Stimulated activated CD8-positive, alpha-beta memory T cell treated with anti-CD3 and anti-CD28 coated beads, Interleukin-15, amount 100 ng/mL, for 4 hours (primary cell): ENCODE data around the gene OVOL1.

Source experiments
- DNase-seq, 2 donors: peaks; one replicate each; pipeline ENCODE4 v3.0.0-alpha.2; 2020; ENCODE audit warnings: low read depth in 2 of 2

The OVOL1 gene

GRCh38 chr11:65791719-65792213, 4.9 kb downstream of the OVOL1 start:
- DNase-seq, result peak in 1 of 2 donors; percentile 24

DNA sequence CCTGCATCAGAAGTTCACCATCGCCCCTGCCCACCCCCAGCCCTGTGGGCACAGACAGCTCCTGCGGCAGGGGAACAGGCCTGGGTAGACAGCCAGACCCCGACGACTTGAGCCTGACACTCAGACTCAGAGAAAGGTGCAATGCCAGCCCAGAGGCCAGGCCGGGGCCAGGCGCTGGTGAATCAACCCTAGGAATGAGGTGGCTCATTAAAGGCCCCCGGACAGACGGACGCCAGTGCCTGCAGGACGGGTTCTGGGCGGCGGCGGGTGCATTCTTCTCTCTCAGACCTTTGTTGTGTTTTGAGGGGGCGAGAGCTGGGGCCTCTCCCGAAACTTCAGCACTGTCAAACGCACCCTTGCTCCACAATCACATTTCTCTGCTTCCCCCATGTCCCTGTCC, 5.6 kb downstream of the OVOL1 start:
- DNase-seq, result no peak

- DNase-seq, result no peak
Measured at GRCh38 chr11:65793144-65793581, 6.3 kb downstream of the OVOL1 start.

GRCh38 chr11:65793625-65794400, 7.0 kb downstream of the OVOL1 start:
- DNase-seq, result no peak

- DNase-seq, result no peak
Measured at GRCh38 chr11:65794570-65795510, 8.0 kb downstream of the OVOL1 start.

- DNase-seq, result no peak
Measured at GRCh38 chr11:65796726-65797601, 10.1 kb downstream of the OVOL1 start.

- DNase-seq, result no peak
Measured at GRCh38 chr11:65797711-65798110, 10.8 kb downstream of the OVOL1 start.

DNA sequence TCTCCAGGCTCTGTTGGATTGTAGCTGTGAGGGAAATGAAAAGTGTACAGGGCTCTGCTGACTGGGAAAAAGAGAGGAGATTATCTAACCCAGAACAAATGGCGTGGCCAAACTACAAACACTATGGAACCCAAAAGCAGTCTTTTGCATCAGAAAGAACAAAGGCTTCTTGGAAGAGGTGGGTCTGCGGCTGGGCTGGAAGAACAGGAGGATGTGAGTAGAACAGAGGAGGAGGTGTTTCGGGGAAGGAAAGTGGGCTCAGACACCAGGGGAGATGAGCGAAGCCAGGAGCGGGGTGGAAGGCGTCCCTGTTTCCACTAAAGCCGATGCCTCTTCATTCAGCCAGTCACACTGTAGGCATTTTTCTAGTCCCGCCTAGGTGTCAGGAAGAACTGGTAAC, 12.0 kb downstream of the OVOL1 start:
- no peak for DNase-seq

DNA sequence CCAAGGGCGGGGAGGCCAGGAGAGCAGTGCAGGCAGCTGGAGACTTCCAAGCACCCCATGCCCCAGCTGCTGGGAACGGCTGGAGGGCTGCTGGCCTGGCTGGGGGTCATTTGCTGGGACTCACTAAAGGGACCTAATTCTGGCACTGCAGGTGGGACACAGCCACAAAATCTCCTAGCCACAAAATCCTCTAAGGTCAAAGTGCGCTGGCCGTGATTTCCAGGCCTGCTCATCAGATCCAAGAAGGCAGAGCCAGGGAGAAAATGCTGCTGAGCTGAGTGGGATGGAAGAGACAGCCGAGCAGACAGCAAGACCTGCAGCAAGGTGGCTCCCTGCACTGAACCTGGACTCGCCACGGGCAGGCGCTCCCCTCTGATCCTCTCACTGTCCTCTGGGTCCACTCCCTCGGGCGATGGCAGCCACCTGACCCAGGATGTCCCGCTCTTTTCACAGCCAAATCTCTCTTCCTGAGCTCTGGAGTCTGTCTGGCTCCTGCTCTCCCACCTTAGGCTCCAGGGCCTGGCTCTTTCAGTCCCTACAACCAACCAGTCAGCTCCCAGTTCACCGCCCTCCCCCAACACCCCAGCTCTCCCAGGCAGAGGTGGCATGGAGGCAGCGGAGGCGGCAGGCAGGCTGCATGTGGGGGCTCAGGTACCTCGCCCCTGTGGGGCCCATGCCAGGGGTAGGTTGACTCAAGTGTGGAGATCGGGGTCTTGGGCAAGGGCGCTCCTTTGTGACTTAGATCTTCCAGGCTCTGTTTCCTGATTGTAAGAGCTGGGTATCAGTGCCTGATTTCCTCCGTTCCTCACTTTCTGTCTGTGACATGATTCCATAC, 14.5 kb downstream of the OVOL1 start:
- no peak for DNase-seq

DNA sequence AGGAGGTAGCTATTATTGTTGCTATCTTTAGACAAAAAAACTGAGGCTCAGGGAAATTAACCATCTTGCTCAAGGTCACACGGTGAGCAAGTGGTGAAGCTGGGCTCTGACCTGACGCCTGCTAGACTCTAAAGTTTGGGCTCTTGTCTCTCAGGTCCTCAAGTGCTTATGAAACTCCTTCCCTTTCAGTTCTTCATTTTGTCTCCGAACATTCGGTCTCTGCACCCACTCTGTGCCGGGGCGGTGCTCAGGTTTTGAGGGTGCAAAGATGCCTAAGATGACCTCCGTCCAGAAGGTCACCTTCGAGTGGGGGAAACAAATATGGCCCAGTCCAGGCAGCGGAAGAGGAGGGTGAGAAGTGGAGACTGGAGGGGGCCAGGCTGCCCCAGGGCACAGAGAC, 16.0 kb downstream of the OVOL1 start:
- no peak for DNase-seq

DNA sequence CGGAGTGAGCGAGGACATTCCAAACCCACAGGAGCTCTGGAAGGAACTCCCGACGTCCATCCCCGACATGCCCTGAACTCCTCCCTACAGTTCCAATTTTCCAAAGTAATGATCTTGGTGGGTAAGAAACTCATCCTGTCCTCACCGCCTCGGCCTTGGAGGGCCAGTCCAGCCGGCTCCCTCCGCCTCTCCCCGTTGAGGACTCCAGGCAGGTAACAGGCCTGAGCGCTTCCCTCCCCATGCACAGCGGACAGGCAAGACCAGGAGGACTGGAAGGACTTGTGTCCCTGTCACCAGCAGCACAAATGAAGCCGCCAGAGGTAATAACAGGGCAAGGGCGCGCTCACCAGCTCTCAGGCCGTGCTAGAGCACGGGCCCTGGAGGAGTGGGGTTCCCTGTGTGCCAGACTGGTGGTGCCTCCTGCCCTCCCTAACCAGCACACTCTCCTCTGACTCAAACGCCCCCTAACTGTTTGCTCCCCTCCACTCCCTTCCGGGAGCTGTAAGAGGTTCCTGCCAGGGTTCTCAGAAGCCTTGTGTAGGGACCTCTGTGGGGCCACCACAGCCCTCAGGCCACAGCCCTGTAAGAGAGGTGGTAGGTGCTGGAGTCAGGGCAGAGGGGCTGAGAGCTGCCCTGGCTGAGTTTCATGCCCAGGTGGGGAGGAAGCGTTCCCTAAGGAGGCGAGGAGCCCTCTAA, 17.1 kb downstream of the OVOL1 start:
- no peak for DNase-seq

DNA sequence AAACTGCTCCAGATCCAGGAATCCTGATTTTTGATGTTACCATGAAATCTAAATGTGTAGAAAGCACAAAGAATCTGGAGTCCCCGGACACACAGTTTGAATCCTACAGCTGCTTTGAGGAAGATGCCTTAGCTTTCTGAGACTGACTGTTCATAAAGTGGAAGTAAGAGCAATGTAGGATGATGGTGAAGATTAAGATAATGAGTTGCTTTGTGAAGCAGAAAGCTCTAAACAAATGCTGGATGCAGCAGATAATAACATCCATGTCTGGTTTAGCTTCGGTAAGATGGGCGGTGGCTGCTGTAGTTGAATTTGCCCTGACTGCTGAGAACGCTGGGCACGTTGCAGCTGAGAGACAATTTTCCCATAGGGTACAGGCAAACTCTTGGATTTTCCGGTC, 20.1 kb downstream of the OVOL1 start:
- no peak for DNase-seq

- DNase-seq, result no peak
Measured at GRCh38 chr11:65808744-65809341, 22.0 kb downstream of the OVOL1 start.

DNA sequence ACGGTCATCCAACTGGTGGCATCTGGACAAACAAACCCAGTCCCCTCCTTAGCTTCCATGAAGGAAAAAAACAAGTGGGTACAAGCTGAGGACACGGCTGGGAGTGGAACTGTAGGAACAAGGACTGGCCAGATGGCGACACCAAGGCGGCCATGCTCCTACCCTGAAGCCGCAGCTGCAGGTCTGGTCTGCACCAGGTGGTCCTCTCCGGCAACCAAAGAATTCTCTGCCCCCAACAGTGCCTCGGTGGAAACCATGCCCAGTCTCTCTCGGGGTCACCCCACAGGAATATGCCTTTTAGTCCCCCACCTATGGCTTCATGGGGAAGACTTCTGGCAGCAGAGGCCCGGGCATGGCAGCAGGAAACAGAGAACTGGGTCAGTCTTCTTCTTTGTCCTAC, 22.6 kb downstream of the OVOL1 start:
- DNase-seq, result no peak

DNA sequence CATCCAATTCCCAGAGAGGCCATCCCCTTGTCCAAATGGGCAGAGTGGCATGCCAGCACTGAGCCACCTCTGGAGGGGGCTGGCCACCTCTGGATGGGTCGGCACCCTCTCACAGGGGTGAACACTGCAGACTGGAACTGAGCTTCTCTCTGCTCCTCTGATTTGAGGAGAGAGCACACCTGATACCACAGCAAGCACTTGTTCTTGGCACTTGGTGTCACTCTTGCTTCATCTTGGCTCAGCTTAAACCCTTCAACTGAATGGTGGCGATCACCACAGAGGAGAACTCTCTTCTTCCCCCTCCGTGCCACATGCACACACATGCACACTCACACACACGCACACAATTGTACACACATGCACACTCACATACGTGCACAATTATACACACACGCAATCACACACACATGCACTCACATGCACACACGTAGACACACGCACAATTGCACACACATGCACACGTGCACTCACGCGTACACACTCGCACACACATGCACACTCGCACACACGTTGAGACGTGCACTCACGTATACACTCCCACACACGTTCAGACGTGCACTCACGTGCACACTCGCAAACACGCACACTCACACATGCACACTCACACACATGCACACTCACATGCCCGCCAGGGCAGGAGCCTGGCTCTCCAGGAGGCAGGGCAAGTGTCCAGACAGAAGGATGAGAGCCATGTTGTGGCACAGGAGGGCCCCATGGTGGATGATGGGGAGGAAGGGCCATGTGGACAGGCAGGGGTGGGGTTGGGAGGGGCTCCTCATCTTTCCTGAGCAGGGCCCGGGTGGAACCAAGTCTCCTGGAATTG, 23.4 kb downstream of the OVOL1 start:
- DNase-seq, result no peak

DNA sequence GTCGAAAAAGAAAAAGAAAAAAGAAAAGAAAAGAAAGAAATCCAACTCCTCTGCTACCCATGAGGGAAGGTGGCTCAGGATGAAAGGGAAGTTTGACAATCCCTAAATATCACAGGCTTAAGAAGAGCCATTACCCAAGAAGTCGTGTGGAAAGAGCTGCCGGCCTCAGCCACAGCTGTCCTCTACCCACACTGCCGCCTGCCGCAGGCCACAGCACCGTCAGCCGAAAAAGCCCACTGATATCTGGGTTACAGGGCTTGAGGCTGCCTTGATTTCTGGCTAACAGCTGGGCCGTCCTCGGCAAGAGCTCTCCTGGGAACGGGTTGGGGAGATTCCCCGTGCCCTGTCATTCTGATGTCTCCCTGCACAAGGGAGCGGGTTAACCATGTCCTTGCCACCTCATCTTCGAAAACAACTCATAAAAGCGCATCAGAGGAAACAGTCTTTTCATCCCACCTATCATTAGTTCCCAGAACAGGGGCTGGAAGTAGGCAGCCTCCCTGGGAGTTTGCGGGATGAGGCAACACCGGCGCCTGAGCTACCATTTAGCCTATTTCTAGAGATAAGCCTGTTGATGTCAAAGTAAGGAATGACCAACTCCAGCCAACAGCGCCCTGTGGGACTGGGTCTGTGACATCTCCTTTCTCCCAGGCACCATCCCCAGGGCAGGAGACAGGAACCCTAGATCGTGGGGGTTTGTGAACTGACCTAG, 25.1 kb downstream of the OVOL1 start:
- DNase-seq, result no peak

GRCh38 chr11:65814131-65814985, 27.5 kb downstream of the OVOL1 start:
- DNase-seq, result no peak
